Kidney epithelial cell (primary cell): ENCODE data around the gene HAND2. TPM values are rescaled to one million over a fixed set of nuclear protein-coding genes. Genes with fewer than 3 reads are reported as not detected.

Experiments
- DNase-seq: peaks from one replicate; pipeline ENCODE4 v3.0.0-alpha.2; 2010; ENCODE audit warnings: low read depth
- H3K27me3 ChIP-seq: 2 replicates; pipeline ENCODE4 v1.6.0; 2011; ENCODE audit warnings: low read length; ENCODE audit not compliant: control insufficient read depth, insufficient read depth
- H3K36me3 ChIP-seq: 2 replicates; pipeline ENCODE4 v1.5.1; 2011; ENCODE audit warnings: low read length; ENCODE audit not compliant: control insufficient read depth, insufficient read depth
- H3K4me3 ChIP-seq: 2 replicates; pipeline ENCODE4 v1.5.1; 2011; ENCODE audit warnings: low read depth, mild to moderate bottlenecking, control low read depth, low read length
- total RNA-seq: library from RNA; depleted of rRNA; stranded (reverse); fragments of >200 nt; gene quantifications from 2 replicates; pipeline ENCODE4 v1.2.3, GENCODE V29; 2015
- TF ChIP-seq, protein P1 (sequence below): IDR thresholded peaks from 2 replicates; pipeline ENCODE4 v1.5.1; 2011; ENCODE audit warnings: mild to moderate bottlenecking, moderate library complexity, low read length, control low read depth, inconsistent platforms; ENCODE audit not compliant: insufficient read depth, poor library complexity, severe bottlenecking

The HAND2 gene
- total RNA-seq, 1 donor from 2014 or later, result not detected

DNA sequence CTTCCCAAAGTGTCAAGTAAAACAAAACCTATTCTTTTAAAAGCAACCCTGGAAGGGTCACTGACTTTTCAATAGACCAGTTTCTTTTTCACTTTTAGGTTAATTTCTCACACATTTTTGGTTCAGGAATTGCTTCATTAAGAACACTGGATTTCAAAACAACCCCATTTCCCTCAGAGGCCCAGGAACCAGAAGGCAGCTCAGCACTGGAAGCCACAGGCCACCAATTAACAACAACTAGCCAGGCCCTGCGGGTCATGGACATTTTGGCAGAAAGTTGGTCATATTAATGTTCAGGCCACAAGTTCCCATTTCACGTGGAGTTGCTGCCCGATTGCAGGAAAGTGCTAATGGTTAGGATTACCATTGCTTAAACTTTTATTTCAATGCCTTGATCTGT is 39.8 kb downstream of the HAND2 start:
- no peaks in the 10 kb centered on the region for H3K36me3 ChIP-seq
- no peak overlapping the region for H3K4me3 ChIP-seq
- DNase-seq, result no peak
- TF ChIP-seq, protein P1, sequence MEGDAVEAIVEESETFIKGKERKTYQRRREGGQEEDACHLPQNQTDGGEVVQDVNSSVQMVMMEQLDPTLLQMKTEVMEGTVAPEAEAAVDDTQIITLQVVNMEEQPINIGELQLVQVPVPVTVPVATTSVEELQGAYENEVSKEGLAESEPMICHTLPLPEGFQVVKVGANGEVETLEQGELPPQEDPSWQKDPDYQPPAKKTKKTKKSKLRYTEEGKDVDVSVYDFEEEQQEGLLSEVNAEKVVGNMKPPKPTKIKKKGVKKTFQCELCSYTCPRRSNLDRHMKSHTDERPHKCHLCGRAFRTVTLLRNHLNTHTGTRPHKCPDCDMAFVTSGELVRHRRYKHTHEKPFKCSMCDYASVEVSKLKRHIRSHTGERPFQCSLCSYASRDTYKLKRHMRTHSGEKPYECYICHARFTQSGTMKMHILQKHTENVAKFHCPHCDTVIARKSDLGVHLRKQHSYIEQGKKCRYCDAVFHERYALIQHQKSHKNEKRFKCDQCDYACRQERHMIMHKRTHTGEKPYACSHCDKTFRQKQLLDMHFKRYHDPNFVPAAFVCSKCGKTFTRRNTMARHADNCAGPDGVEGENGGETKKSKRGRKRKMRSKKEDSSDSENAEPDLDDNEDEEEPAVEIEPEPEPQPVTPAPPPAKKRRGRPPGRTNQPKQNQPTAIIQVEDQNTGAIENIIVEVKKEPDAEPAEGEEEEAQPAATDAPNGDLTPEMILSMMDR, result no peak
- peaks cover 4% of the 10 kb centered on the region for H3K27me3 ChIP-seq

DNA sequence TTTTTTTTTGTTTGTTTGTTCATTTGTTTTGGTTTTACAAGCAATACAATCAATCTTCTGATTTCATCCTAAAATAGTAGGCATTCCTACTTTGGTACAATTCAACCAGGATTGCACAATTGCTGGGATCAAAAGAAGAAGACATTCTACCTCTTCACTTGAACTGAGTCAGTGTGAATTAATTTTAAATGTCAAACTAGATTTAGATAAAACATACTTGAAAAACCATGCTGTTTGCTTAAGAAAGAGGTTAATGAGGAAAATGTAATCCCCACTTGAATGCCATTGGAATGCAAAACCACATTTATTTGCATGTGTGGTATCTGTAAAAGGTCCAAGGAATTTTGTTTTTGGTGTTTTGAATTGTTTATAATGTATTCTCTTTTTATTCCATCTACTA is 40.5 kb downstream of the HAND2 start:
- H3K36me3 ChIP-seq, result no peaks in the 10 kb centered on the region
- H3K4me3 ChIP-seq, result no peak overlapping the region
- DNase-seq, result no peak
- peaks cover 2% of the 10 kb centered on the region for H3K27me3 ChIP-seq
- TF ChIP-seq, protein P1, result no peak

DNA sequence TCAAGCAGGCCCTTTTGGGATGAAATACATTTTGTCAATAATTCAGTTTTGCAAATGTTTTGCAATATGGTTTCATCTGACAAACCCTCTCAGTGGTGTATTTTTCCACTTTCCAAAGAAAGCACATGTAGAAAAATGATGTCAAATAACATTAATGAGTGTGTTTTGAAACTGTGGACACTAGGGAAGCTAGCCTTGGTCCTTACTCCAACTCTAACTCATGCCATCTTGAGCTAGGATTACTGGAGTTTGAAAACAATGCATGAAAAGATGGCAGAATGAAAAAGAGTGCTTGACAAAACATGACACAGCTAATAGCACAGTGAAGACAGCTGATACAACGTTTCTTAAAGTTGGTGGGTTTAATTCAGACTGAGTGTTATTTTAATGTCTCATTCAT is 41.4 kb downstream of the HAND2 start:
- H3K4me3 ChIP-seq, result no peak overlapping the region
- DNase-seq, result no peak
- TF ChIP-seq, protein P1, result no peak
- H3K36me3 ChIP-seq, result no peaks in the 10 kb centered on the region
- no peaks in the 10 kb centered on the region for H3K27me3 ChIP-seq

DNA sequence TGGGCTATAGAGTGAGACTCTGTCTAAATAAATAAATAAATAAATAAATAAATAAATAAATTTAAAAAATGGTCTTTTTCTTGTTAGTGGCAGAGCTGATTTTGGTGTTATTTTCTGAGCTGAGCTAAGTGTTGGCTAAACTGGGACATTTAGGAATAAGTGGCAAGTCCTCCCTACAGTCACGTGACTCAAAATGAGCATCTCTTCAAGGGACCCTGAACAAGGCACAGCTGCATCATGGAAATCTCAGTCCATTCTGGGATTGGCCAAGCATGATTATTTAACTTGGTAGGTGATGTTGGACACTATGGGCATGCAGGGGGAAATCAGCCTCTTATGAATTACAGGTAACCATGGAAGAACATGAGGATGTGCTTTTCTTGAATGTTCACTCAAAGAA is 42.0 kb downstream of the HAND2 start:
- no peak for DNase-seq
- H3K4me3 ChIP-seq, result no peak overlapping the region
- no peaks in the 10 kb centered on the region for H3K36me3 ChIP-seq
- no peaks in the 10 kb centered on the region for H3K27me3 ChIP-seq
- TF ChIP-seq, protein P1, result no peak

DNA sequence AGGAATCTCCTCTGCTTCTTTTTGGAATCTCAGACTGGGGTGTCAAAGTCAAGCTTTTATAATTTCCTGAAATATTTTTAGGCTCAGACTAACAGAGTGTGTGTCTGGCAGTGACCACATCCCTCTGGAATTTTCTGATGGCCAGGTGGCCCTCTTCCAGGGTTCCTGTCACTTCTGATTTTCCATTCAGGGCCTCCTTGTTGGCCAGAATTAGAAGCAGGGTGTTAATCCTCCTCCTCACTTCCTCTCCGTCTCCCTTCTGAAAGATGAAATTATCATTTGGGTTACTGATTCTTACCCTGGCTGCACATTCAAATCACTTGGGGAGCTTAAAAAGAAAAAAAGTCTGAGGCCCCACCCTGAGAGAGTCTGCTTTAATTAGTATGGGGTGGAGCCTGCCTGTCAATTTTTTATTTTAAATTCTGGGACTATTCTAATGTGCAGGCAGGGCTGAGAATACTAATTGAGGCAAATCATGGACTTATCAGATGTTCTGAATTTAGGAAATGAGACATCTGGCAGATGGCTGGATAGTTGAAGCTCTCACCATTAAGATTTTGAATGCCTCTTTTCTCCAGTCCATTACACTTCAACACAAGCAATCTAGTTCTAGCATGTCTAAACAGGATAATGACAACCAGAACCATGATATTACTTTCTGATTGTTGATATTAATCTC is 43.2 kb downstream of the HAND2 start:
- TF ChIP-seq, protein P1, result no peak
- DNase-seq, result no peak
- Histone ChIP-seq H3K27me3 (no peaks in the 10 kb centered on the region), H3K36me3 (no peaks in the 10 kb centered on the region), H3K4me3 (no peak overlapping the region)

DNA sequence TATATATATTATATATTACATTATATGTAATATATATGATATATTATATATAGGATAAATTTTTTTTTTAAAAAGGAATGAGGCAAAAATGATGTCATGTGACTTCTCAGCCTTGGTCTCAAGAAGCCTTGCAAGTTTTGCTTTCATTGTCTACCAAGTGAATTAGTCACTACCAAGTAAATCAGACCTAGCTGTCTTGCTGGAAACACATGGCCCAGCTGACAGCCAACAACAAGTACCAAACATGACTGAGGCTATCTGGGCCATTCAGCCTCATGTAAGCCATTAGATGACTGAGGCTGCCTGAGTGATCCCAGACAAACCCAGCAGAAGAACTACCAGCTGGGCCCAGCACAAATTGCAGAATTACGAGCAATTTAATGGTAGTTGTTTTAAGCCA is 44.9 kb downstream of the HAND2 start:
- Histone ChIP-seq H3K27me3 (no peaks in the 10 kb centered on the region), H3K4me3 (no peak overlapping the region), H3K36me3 (no peaks in the 10 kb centered on the region)
- TF ChIP-seq, protein P1, result no peak
- DNase-seq, result no peak
